GM18511 (cell line): ENCODE data around the gene MTR.
"Not testable (repeated sequence)": the region's sequence is repeated elsewhere in the genome, so short reads cannot be mapped to it uniquely, and the experiment has no call there.

Experiments used
- ATAC-seq: cut with Tn5 transposase; IDR thresholded peaks from one replicate; pipeline ENCODE4 v1.9.1; 2021; ENCODE audit warnings: mild to moderate bottlenecking, moderate library complexity; ENCODE audit not compliant: unreplicated experiment

The MTR gene

GRCh38 chr1:236895665-236896387, 100.7 kb downstream of the MTR start:
- no peak for ATAC-seq

DNA sequence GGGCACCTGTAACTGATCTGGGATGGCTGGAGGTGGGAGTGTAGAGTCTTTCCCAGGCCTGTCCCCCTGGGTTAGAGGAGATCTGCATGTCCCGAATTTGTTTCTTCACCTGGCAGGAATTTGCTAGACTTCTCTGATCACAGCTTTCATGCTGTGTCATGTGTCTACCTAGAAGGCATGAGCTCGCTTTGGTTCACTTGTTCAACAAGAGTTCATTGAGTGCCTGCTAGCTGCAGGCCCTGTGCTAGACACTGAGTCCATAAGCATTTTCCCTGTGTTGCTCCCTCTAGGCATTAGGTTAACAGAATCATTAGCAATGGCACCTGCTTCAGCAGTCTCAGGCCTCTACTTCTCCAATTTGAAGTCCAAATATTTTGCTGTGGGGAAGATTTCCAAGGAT, 101.6 kb downstream of the MTR start:
- no peak for ATAC-seq

- no peak for ATAC-seq
Observed at GRCh38 chr1:236904892-236905741, 110.0 kb downstream of the MTR start.

GRCh38 chr1:236907205-236907604, 112.1 kb downstream of the MTR start:
- ATAC-seq, result no peak

DNA sequence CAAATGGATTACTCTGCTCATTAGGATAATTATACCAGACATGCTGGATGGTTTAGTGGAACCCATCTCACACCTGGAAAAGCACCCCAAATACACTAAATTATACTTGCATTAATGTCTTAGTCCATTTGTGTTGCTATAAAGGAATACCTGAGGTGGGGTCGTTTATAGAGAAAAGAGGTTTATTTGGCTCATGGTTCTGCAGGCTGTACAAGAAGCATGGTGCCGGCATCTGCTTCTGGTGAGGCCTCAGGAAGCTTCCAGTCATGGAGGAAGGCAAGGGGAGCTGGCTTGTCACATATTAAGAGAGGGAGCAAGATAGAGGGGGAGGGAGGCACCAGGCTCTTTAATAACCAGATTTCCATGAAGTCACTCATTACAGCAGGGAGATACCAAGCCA, 113.6 kb downstream of the MTR start:
- no peak for ATAC-seq

GRCh38 chr1:236911047-236911446, 116.0 kb downstream of the MTR start:
- not testable (repeated sequence) for ATAC-seq

GRCh38 chr1:236913371-236914037, 118.4 kb downstream of the MTR start:
- no peak for ATAC-seq

DNA sequence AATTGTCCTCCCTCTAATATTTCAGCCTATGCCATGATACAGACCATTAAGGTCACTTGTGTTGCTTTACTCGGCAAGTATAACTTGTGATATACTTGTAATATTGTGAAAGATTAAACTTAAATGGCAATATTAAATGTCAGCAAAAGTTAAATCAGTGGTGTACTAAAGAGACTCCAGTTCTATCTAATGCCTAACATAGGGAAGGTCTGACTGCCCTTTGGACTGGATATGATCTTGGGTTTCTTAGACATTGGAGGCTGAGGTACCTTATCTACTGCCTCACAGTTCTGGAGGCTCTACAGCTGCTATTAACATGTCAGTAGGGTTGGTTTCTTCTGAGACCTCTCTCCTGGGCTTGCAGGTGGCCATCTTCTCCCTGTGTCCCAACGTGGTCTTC, 119.3 kb downstream of the MTR start:
- no peak for ATAC-seq

DNA sequence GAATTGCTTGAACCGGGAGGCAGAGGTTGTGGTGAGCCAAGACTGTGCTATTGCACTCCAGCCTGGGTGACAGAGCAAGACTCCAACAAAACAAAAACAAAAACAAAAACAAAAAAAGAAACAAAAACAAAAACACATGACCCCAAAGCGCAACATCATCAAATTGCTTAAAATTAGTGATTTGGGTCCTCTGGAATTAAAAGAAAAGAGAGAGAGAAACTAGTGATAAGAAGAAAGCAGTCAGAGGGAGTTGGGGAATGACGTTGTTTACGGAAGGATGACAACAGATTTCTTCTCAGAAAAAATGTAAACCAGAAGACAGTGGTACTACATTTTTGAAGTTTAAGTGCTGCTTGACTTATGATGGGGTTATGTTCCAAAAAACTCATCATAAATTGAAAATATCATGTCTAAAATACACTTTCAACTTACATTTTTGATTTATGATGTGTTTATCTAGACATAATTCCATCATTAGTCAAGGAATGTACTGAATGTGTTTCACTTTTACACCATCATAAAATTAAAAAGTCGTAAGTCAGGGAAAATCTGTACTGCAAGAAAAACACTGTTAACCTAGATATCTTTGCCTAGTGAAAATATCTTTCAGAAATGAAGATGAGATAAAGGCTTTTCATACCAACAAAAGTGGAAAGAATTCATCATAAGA, 121.2 kb downstream of the MTR start:
- ATAC-seq, result no peak

DNA sequence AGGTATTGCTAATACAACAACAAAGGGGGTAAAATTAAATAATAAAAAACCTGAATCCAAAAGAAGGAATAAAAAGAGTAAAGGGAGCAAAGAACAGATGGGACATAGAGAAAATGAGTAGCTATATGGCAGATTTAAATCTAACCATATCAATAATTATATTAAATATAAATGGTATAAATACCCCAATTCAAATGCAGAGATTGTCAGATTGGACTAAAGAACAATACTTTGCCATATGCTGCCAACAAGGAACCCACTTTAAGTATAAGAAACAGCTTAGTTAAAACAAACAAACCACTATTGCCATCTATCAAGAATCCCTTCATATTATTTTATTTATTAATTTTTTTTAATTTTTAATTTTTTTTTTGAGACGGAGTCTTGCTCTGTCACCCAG, 122.4 kb downstream of the MTR start:
- ATAC-seq, result no peak

GRCh38 chr1:236920286-236920894, 125.3 kb downstream of the MTR start:
- ATAC-seq, result no peak

DNA sequence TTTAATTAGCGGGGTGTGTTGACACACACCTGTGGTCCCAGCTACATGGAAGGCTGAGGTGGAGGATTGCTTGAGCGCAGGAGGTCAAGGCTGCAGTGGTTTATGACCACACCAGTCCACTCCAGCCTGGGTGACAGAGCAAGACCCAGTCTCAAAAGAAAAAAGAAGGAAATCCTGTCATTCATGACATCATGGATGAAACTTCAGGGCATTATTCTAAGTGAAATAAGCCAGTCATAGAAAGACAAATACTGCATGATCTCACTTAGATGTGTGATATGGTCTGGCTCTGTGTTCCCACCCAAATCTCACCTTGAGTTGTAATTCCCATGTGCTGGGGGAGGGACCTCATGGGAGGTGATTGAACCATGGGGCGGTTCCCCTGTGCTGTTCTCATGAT, 126.5 kb downstream of the MTR start:
- no peak for ATAC-seq

DNA sequence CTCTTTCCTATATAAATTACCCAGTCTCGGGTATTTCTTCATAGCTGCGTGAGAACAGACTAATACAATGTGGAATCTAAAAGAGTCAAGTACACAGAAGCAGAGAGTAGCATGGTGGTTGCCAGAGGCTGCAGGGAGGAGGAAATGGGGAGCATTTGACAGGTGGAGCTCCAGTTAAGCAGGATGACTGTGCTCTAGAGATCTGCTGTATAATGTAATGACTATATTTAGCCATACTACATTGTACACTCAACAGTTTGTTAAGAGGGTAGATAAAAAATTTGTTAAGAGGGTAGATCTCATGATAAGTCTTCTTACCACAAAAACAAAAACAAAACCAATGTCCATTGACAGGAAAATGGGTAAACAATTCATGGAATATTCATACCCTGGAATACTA, 127.1 kb downstream of the MTR start:
- ATAC-seq, result no peak

GRCh38 chr1:236925386-236925785, 130.3 kb downstream of the MTR start:
- ATAC-seq, result no peak

DNA sequence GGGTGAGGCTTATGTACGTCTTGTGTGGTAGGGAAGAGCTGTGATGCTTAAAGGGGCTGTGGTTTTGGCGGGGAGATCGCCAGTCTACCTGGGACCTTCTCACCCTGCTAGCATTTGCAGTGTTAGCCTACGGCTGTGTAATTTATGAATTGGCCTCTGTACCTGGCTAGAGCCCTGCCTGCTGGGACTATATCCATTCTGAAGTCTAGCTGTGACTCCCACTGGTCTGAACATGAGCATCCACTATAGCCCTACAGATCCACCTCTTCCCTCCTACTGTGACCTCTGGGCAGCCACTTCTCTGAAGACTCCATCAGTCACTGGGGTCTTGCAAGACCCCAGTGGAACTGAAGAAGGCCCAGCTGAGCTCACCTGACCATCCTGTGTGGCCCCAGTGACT, 135.4 kb downstream of the MTR start:
- no peak for ATAC-seq

DNA sequence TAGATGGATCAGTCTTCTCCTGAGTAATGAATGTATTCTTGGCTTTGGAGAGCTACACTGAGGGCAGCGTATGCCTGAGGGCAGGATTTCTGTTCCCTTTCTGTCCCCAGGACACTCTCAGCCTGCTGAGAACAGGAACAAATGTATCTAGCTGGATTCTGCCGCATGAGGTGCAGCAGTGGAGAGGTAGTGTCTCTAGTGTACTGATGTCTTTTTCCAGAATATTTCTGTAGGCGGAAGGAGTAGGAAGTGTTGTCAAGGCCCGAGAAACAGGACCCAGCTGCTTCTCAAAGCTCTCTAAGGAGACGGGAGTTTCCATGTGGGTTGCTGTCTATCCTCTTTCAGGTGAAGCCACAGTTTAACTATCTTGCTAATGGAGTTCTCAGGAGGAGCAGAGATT, 143.7 kb downstream of the MTR start:
- no peak for ATAC-seq

- no peak for ATAC-seq
Observed at GRCh38 chr1:236942431-236942830, 147.3 kb downstream of the MTR start.

DNA sequence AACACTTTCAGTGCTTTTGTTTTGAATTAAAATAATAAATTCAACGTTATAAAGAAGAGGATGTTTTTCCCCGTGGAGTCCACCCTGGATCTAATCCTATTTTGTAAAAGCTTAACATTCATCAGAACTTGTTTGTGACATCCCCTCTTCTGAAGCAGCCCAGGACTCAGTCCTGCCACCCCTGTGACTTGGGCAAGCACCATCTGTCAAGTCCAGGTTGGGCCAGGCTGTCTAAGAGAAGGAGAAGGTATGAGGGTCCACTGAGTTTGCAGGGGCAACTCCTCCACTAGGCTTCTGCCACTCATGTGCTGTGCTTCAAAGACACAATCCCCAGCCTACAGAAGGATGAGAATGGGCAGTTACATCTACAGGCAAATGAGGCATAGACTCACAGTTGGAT, 149.5 kb downstream of the MTR start:
- no peak for ATAC-seq

GRCh38 chr1:236945002-236945401, 149.9 kb downstream of the MTR start:
- no peak for ATAC-seq

DNA sequence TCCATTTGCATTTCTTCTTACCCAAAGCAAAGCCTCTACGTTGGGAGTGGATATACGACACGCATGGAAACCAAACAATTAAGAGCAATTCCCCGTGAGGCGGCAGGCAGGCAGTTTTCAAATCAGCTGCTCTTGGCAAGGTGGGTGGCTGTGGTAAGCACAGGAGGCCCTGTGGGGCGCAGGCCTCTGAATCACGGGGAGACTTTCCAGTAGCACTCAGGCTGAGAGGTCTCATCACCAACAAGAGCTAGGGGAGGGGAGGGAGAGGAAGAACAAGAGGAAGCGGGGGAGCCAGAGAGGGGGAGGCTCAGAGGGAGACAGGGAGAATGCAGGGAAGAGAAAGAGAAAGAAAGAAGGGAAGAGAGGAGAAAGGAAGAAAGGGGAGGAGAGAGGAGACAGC, 152.7 kb downstream of the MTR start:
- ATAC-seq, result no peak

- ATAC-seq, result no peak
Observed at GRCh38 chr1:236948381-236948780, 153.3 kb downstream of the MTR start.
